ENCODE results near the gene CSNK1D. TPM values are rescaled to one million over a fixed set of nuclear protein-coding genes. Genes with fewer than 3 reads are reported as not detected.

The CSNK1D gene
- total RNA-seq, 2 experiments from 2014 or later: 277 to 286 TPM

DNA sequence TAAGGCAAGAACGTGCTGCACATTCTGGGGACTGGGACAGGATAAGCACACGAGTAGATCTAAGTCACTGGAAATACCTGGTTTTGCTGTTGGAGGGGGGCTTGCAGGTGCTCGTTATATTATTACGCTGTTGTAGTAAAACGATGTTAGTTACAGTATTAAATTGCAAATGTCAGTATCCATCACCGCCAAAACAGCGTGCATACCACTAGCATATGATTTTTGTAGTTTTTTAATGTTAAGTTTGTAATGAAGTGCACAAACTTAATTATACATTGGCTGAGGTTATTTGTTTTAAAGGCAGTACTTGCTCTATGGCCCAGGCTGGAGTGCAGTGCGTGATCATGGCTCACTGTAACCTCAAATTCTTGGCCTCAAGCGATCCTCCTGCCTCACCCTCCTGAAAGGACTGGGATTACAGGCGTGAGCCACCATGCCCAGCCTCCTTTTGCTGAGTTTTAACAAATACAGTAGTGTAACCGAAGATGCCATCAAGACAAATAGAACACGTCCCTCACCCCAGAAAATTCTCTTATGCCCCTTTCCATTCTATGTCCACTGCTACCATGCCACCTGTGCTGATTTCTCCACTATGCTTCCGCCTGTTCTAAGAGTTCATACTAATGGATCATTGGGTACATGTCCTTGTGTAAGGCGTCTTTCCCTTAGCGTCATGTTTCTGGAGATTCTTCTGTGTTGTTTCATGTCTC lies 20.7 kb upstream of the CSNK1D start:
- intact Hi-C loops (cut with DNase I, micrococcal nuclease): loop anchor here in 1 of 2 experiments (10.0 kb wide), 3 partner anchors 59 to 259 kb away; partner anchors contain the start of genes DCXR and RAC3
- POLR2A ChIA-PET: interaction anchor here (0.6 to 3.2 kb wide), 6 partner anchors 8 to 163 kb away, joined by 3 to 34 read pairs (median 6); partner anchors contain the start of genes CD7 and CSNK1D
- Histone ChIP-seq H3K27me3 (ENCODE audit: control insufficient read depth in 1 of 2, insufficient read depth in 2 of 2, low read length in 2 of 2) (no peaks in the 10 kb centered on the region), H3K4me3 (ENCODE audit: low read length) (no peak overlapping the region), H3K27ac (ENCODE audit: low read depth in 1 of 2, low read length in 2 of 2) (peak overlapping the region; percentile 15 to 47), H3K36me3 (ENCODE audit: insufficient read depth, low read length) (no peaks in the 10 kb centered on the region), H3K4me1 (ENCODE audit: insufficient read depth, low read length) (peaks cover 53% of the 10 kb centered on the region), H3K9me3 (ENCODE audit: control insufficient read depth in 1 of 2, insufficient read depth in 1 of 2, low read length in 2 of 2) (peaks cover 0 to 5% of the 10 kb centered on the region in 2 experiments)
- DNase-seq (peak in 1 of 14 experiments; percentile 42), ATAC-seq (ENCODE audit: poor library complexity) (no peak)
- H3K9me3 Mint-ChIP-seq: no peaks in the 10 kb centered on the region
- CTCF ChIA-PET: no interaction called here
- peak overlapping the region; percentile 65 for H3K27ac Mint-ChIP-seq
- TF ChIP-seq, protein P1, sequence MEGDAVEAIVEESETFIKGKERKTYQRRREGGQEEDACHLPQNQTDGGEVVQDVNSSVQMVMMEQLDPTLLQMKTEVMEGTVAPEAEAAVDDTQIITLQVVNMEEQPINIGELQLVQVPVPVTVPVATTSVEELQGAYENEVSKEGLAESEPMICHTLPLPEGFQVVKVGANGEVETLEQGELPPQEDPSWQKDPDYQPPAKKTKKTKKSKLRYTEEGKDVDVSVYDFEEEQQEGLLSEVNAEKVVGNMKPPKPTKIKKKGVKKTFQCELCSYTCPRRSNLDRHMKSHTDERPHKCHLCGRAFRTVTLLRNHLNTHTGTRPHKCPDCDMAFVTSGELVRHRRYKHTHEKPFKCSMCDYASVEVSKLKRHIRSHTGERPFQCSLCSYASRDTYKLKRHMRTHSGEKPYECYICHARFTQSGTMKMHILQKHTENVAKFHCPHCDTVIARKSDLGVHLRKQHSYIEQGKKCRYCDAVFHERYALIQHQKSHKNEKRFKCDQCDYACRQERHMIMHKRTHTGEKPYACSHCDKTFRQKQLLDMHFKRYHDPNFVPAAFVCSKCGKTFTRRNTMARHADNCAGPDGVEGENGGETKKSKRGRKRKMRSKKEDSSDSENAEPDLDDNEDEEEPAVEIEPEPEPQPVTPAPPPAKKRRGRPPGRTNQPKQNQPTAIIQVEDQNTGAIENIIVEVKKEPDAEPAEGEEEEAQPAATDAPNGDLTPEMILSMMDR (IDR thresholded peaks at IDR 0.05): no peak
- H3K4me3 Mint-ChIP-seq: peak overlapping the region; percentile 78
- no peaks in the 10 kb centered on the region for H3K27me3 Mint-ChIP-seq
- peaks cover 18% of the 10 kb centered on the region for H3K36me3 Mint-ChIP-seq (ENCODE audit: low read depth)
- H3K4me1 Mint-ChIP-seq (ENCODE audit: low read depth): peaks cover 63% of the 10 kb centered on the region

DNA sequence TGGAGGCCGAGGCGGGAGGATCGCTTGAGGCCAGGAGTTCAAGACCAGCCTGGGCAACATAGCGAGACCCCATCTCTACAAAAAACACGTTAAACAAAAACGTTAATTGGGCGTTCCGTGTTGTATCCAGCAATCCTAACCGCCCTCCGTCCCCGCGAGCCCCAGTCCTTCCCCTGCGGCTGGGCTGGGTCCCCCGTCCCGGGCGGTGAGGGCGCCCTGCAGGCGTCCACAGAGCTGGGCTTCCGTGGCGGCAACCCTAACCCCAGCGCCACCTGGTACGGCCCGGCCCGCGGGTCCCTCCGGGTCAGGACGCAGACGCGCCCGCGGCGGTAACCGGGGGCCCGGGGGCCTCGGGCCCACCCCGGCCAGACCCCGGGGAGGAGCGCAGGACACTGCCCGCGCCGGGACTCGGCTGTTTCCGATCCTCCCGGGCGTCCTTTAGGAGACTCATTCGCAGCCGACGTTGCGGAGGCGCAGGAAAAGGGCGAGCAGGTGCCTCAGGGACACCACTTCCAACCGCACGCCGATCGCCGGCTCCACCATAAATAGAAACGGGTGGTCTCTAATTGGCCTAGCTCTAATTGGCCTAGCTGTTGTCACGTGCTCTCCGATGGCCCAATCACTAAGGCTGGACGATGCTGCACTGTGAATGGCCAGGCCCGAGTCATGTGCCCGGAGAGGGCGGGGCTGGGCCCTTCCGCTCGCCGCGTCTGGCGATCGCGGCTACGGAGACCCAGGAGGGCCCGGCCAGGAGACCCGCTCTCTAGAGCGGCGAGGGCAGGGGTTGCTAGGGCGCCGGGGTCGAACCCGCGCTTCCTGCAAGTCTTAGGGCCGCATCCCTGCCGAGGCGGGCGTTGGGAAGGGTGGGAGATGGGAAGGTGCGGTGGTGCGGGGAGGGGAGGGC lies 19.0 kb upstream of the CSNK1D start:
- H3K36me3 Mint-ChIP-seq (ENCODE audit: low read depth): peaks cover 9% of the 10 kb centered on the region
- H3K27me3 Mint-ChIP-seq: no peaks in the 10 kb centered on the region
- H3K27ac ChIP-seq (ENCODE audit: low read depth in 1 of 2, low read length in 2 of 2): peak overlapping the region; percentile 93 to 98
- H3K4me1 Mint-ChIP-seq (ENCODE audit: low read depth): peaks cover 51% of the 10 kb centered on the region
- peak overlapping the region; percentile 95 for H3K27ac Mint-ChIP-seq
- peaks cover 36% of the 10 kb centered on the region for H3K4me1 ChIP-seq (ENCODE audit: insufficient read depth, low read length)
- H3K4me3 Mint-ChIP-seq: peak overlapping the region; percentile 93
- H3K36me3 ChIP-seq (ENCODE audit: insufficient read depth, low read length): no peaks in the 10 kb centered on the region
- no peaks in the 10 kb centered on the region for H3K9me3 Mint-ChIP-seq
- H3K9me3 ChIP-seq (ENCODE audit: control insufficient read depth in 1 of 2, insufficient read depth in 1 of 2, low read length in 2 of 2): peaks cover 0 to 5% of the 10 kb centered on the region in 2 experiments
- ATAC-seq (ENCODE audit: poor library complexity) (peak; percentile 87), DNase-seq (peak; percentile 79 to 97 (median 90))
- CTCF ChIA-PET: interaction anchor here (0.6 kb wide), 1 partner anchor 28 kb away, joined by 3 read pairs; no protein-coding TSS in a partner anchor
- intact Hi-C loops (cut with DNase I, micrococcal nuclease): loop anchor here (1.0 to 10.0 kb wide), 4 partner anchors 19 to 258 kb away; partner anchors contain the start of genes CSNK1D (in 1 of the 2), DCXR (in 1 of the 2) and RAC3 (in 1 of the 2)
- H3K4me3 ChIP-seq (ENCODE audit: low read length): peak overlapping the region; percentile 68
- TF ChIP-seq, protein P1 (IDR thresholded peaks at IDR 0.05): no peak
- POLR2A ChIA-PET: interaction anchor here (0.6 to 3.2 kb wide), 24 partner anchors 9 to 694 kb away, joined by 3 to 34 read pairs (median 4); partner anchors contain the start of genes CD7, CSNK1D, DCXR and DUS1L
- no peaks in the 10 kb centered on the region for H3K27me3 ChIP-seq (ENCODE audit: control insufficient read depth in 1 of 2, insufficient read depth in 2 of 2, low read length in 2 of 2)
